DND-41 (cell line): ENCODE results near the gene LTA.

Source experiments
- EZH2 ChIP-seq: IDR thresholded peaks from 3 replicates; pipeline ENCODE4 v1.6.1; 2012; ENCODE audit warnings: borderline replicate concordance, low read depth, mild to moderate bottlenecking, moderate library complexity, low read length, inconsistent platforms; ENCODE audit not compliant: severe bottlenecking
- TF ChIP-seq, protein P1 (sequence below): IDR thresholded peaks from 2 replicates; pipeline ENCODE4 v1.5.1; 2012; ENCODE audit warnings: borderline replicate concordance, low read length, moderate library complexity, mild to moderate bottlenecking; ENCODE audit not compliant: poor library complexity, severe bottlenecking; ENCODE audit errors: extremely low read depth

DNA sequence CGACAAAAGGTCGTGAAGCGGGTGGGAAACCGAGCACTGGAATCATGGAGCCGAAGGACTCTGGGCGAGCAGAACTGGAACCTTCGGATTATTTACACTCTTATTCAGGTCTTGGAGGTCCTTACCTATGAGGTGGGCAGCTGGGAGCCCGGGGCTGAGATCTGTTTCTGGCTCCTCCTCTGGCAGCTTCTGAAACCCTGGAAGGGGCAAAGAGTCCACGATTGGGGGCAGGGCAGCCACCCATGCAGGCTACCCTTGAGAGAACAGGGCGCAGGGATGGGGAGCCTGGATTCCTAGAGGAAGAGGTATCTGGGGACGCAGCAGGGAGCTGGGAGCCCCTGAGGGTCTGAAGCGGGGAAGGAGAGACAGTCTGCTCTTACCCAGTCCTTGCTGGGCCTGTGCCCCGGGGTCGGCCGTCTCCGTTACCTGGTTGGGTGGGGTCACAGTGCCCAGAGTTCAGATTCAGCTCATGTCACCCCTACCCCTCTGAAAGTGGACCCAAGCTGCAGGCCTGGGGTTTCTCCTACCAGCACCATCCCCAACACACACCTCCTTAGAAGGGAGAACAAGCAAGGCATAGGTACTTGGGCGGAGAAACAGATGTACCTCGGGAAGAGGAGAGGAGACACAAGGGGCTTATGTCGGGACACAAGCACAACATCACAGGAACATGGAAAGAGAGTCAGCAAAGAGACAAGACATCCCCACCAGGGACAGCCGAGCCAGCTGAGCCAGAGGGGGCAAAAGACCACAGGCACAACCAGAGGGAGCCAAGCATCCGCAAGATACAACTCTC, 9.5 kb downstream of the LTA start:
- TF ChIP-seq, protein P1, sequence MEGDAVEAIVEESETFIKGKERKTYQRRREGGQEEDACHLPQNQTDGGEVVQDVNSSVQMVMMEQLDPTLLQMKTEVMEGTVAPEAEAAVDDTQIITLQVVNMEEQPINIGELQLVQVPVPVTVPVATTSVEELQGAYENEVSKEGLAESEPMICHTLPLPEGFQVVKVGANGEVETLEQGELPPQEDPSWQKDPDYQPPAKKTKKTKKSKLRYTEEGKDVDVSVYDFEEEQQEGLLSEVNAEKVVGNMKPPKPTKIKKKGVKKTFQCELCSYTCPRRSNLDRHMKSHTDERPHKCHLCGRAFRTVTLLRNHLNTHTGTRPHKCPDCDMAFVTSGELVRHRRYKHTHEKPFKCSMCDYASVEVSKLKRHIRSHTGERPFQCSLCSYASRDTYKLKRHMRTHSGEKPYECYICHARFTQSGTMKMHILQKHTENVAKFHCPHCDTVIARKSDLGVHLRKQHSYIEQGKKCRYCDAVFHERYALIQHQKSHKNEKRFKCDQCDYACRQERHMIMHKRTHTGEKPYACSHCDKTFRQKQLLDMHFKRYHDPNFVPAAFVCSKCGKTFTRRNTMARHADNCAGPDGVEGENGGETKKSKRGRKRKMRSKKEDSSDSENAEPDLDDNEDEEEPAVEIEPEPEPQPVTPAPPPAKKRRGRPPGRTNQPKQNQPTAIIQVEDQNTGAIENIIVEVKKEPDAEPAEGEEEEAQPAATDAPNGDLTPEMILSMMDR = no peak
- TF ChIP-seq EZH2 = no peak
